ENCODE measurements around the gene PCBP2. TPM values are rescaled to one million over a fixed set of nuclear protein-coding genes. Genes with fewer than 3 reads are reported as not detected.

The PCBP2 gene
- total RNA-seq, 6 experiments from 2014 or later, result 254 to 463 (median 347) TPM

- no peaks in the 10 kb centered on the region for H3K27me3 ChIP-seq
- no peak overlapping the region for H3K4me3 ChIP-seq
- no peak overlapping the region for H3K27ac ChIP-seq
- H3K36me3 ChIP-seq, result peaks cover 56 to 98% (median 81%) of the 10 kb centered on the region in 4 donors
- intact Hi-C loops (cut with DNase I), result no loop called here
- ATAC-seq, result no peak
- H3K9me3 ChIP-seq, result no peaks in the 10 kb centered on the region
- TF ChIP-seq POLR2A (IDR thresholded peaks at IDR 0.05), result no peak
- TF ChIP-seq, protein P1, sequence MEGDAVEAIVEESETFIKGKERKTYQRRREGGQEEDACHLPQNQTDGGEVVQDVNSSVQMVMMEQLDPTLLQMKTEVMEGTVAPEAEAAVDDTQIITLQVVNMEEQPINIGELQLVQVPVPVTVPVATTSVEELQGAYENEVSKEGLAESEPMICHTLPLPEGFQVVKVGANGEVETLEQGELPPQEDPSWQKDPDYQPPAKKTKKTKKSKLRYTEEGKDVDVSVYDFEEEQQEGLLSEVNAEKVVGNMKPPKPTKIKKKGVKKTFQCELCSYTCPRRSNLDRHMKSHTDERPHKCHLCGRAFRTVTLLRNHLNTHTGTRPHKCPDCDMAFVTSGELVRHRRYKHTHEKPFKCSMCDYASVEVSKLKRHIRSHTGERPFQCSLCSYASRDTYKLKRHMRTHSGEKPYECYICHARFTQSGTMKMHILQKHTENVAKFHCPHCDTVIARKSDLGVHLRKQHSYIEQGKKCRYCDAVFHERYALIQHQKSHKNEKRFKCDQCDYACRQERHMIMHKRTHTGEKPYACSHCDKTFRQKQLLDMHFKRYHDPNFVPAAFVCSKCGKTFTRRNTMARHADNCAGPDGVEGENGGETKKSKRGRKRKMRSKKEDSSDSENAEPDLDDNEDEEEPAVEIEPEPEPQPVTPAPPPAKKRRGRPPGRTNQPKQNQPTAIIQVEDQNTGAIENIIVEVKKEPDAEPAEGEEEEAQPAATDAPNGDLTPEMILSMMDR (IDR thresholded peaks at IDR 0.05), result no peak
- H3K4me1 ChIP-seq, result peaks cover 0 to 20% (median 6%) of the 10 kb centered on the region in 4 donors
- no peak for DNase-seq
- 59% methylated on average over 4 of the region's 4 CpGs for WGBS (ENCODE audit: insufficient coverage, low coverage, low lambda C conversion rate, missing lambda C conversion rate)
Measured at GRCh38 chr12:53459097-53459496, 7.2 kb downstream of the PCBP2 start.

- Histone ChIP-seq H3K4me1 (peaks cover 0 to 28% (median 4%) of the 10 kb centered on the region in 4 donors), H3K4me3 (no peak overlapping the region), H3K27ac (no peak overlapping the region), H3K27me3 (no peaks in the 10 kb centered on the region), H3K9me3 (no peaks in the 10 kb centered on the region), H3K36me3 (peaks cover 65 to 100% (median 83%) of the 10 kb centered on the region in 4 donors)
- WGBS (ENCODE audit: insufficient coverage, low coverage, low lambda C conversion rate, missing lambda C conversion rate), result 83% methylated on average over 3 of the region's 3 CpGs
- intact Hi-C loops (cut with DNase I), result no loop called here
- TF ChIP-seq, protein P1 (IDR thresholded peaks at IDR 0.05), result no peak
- no peak for TF ChIP-seq POLR2A (IDR thresholded peaks at IDR 0.05)
- DNase-seq (no peak), ATAC-seq (no peak)
Measured at GRCh38 chr12:53461059-53461458, 9.2 kb downstream of the PCBP2 start.

- Histone ChIP-seq H3K9me3 (no peaks in the 10 kb centered on the region), H3K4me3 (no peak overlapping the region), H3K4me1 (peaks cover 0 to 28% (median 4%) of the 10 kb centered on the region in 4 donors), H3K36me3 (peaks cover 66 to 100% (median 83%) of the 10 kb centered on the region in 4 donors), H3K27ac (no peak overlapping the region), H3K27me3 (no peaks in the 10 kb centered on the region)
- 84% methylated on average over 8 of the region's 8 CpGs for WGBS (ENCODE audit: insufficient coverage, low coverage, low lambda C conversion rate, missing lambda C conversion rate)
- ATAC-seq (no peak), DNase-seq (no peak)
- TF ChIP-seq POLR2A (IDR thresholded peaks at IDR 0.05), result no peak
- TF ChIP-seq, protein P1 (IDR thresholded peaks at IDR 0.05), result no peak
- intact Hi-C loops (cut with DNase I), result no loop called here
Measured at GRCh38 chr12:53461591-53461990, 9.7 kb downstream of the PCBP2 start.

- WGBS (ENCODE audit: insufficient coverage, low coverage, low lambda C conversion rate, missing lambda C conversion rate), result 35% methylated on average over 3 of the region's 3 CpGs
Measured at GRCh38 chr12:53462935-53463334, 11.0 kb downstream of the PCBP2 start.

More at GRCh38 chr12:53462935-53463334, 11.0 kb downstream of the PCBP2 start:
- H3K27ac ChIP-seq, result peak overlapping the region in 1 of 3 donors; percentile 22
- TF ChIP-seq, protein P1 (IDR thresholded peaks at IDR 0.05), result no peak
- TF ChIP-seq POLR2A (IDR thresholded peaks at IDR 0.05), result no peak
- no peaks in the 10 kb centered on the region for H3K27me3 ChIP-seq
- H3K4me1 ChIP-seq, result peaks cover 0 to 28% (median 4%) of the 10 kb centered on the region in 4 donors
- no peak overlapping the region for H3K4me3 ChIP-seq
- H3K9me3 ChIP-seq, result no peaks in the 10 kb centered on the region
- DNase-seq (no peak), ATAC-seq (peak in 1 of 4 donors; percentile 61)
- intact Hi-C loops (cut with DNase I), result no loop called here
- peaks cover 58 to 100% (median 86%) of the 10 kb centered on the region in 4 donors for H3K36me3 ChIP-seq

Data from right lobe of liver (tissue), 6 donors.